Coronary artery (tissue), 2 donors: Measurements from ENCODE around the gene SRSF7.
"Not testable (repeated sequence)": the region's sequence is repeated elsewhere in the genome, so short reads cannot be mapped to it uniquely, and the experiment has no call there.

Experiments used
- DNase-seq: peaks from one replicate; pipeline ENCODE4 v3.0.0-alpha.2; 2017; ENCODE audit warnings: low spot score
- H3K27ac ChIP-seq, 2 donors: fragments of 200-600 bp; sonication (generic); one replicate each; pipeline ENCODE4 v1.5.1; 2016 to 2019
- H3K4me3 ChIP-seq: fragments of 200-600 bp; sonication (generic); 2 replicates; pipeline ENCODE4 v1.5.1; 2016; ENCODE audit warnings: mild to moderate bottlenecking, moderate library complexity
- CTCF ChIP-seq: fragments of 200-600 bp; sonication (generic); IDR thresholded peaks from one replicate; pipeline ENCODE4 v1.5.1; 2019; ENCODE audit warnings: antibody characterized with exemption

SRSF7 gene

GRCh38 chr2:38750891-38751595 is at the start of gene SRSF7:
Gene SRSF7 (minus strand): TSS chr2:38751361. CDS start chr2:38751256, 105 bp downstream.
- Histone ChIP-seq H3K4me3 (peak within 1 kb of the TSS; percentile 99), H3K27ac (peak within 1 kb of the TSS; percentile 98 to 100)
- TF ChIP-seq CTCF = no peak
- DNase-seq = peak; percentile 98

GRCh38 chr2:38797953-38798352 is 46.8 kb upstream of the SRSF7 start:
- no peak overlapping the region for H3K27ac ChIP-seq

GRCh38 chr2:38797250-38797676 is 46.1 kb upstream of the SRSF7 start:
- no peak for TF ChIP-seq CTCF
- no peak for DNase-seq
- no peak overlapping the region for H3K27ac ChIP-seq

More at GRCh38 chr2:38797953-38798352, 46.8 kb upstream of the SRSF7 start:
- TF ChIP-seq CTCF = no peak
- DNase-seq = no peak
- no peak overlapping the region for H3K4me3 ChIP-seq

GRCh38 chr2:38795016-38795415 is 43.9 kb upstream of the SRSF7 start:
- not testable (repeated sequence) for H3K27ac ChIP-seq, DNase-seq, H3K4me3 ChIP-seq

More at GRCh38 chr2:38797250-38797676, 46.1 kb upstream of the SRSF7 start:
- no peak overlapping the region for H3K4me3 ChIP-seq

- Histone ChIP-seq H3K4me3 (no peak overlapping the region), H3K27ac (no peak overlapping the region)
- DNase-seq = no peak
- no peak for TF ChIP-seq CTCF
These were observed 43.2 kb upstream of the SRSF7 start for GRCh38 chr2:38794235-38794946.

- DNase-seq = no peak
- Histone ChIP-seq H3K4me3 (no peak overlapping the region), H3K27ac (no peak overlapping the region)
- TF ChIP-seq CTCF = no peak
These were observed 42.4 kb upstream of the SRSF7 start for GRCh38 chr2:38793511-38793910.

GRCh38 chr2:38792751-38793150 is 41.6 kb upstream of the SRSF7 start:
- no peak for TF ChIP-seq CTCF

GRCh38 chr2:38792321-38792720 is 41.2 kb upstream of the SRSF7 start:
- H3K27ac ChIP-seq, DNase-seq, H3K4me3 ChIP-seq: not testable (repeated sequence)

More at GRCh38 chr2:38792751-38793150, 41.6 kb upstream of the SRSF7 start:
- no peak overlapping the region for H3K27ac ChIP-seq
- no peak overlapping the region for H3K4me3 ChIP-seq
- DNase-seq = no peak
